Body of pancreas (tissue), 4 donors: ENCODE results near the gene SIK3. TPM values are rescaled to one million over a fixed set of nuclear protein-coding genes. Genes with fewer than 3 reads are reported as not detected.

Source experiments
- ATAC-seq: fragments of 150-250 bp; one replicate; pipeline ENCODE4 v1.9.1; 2016
- DNase-seq, 4 donors: peaks; one replicate each; pipeline ENCODE4 v3.0.0-alpha.2; 2019
- H3K27ac ChIP-seq, 4 donors: fragments of 200-600 bp; sonication (generic); 1 replicate in 3 of 4; 2 replicates in 1 of 4; pipeline versions ENCODE4 v1.5.1 to v1.6.1; 2016 to 2019; ENCODE audit warnings: mild to moderate bottlenecking in 1 of 4, mixed read lengths in 1 of 4, moderate library complexity in 1 of 4
- H3K27me3 ChIP-seq, 2 donors: fragments of 200-600 bp; sonication (generic); one replicate each; pipeline ENCODE4 v1.6.0; 2016; ENCODE audit warnings: mild to moderate bottlenecking in 1 of 2
- H3K36me3 ChIP-seq, 2 donors: fragments of 200-600 bp; sonication (generic); replicated peaks in 1 of 2; 2 replicates each; pipeline ENCODE4 v1.5.1; 2016; ENCODE audit warnings: low read depth in 2 of 2; ENCODE audit not compliant: insufficient read depth in 1 of 2
- H3K4me1 ChIP-seq: fragments of 200-600 bp; sonication (generic); one replicate; pipeline ENCODE4 v1.6.0; 2016
- H3K4me3 ChIP-seq, 2 donors: fragments of 200-600 bp; sonication (generic); 1 replicate in 1 of 2; 2 replicates in 1 of 2; pipeline ENCODE4 v1.5.1; 2016 to 2019
- H3K9me3 ChIP-seq, 3 donors: fragments of 200-600 bp; sonication (generic); 1 replicate in 2 of 3; 2 replicates in 1 of 3; pipeline ENCODE4 v1.5.1; 2016
- POLR2A ChIP-seq, 3 donors: fragments of 450-650 bp; IDR thresholded peaks; one replicate each; pipeline ENCODE4 v1.6.1; 2016; ENCODE audit warnings: antibody characterized with exemption in 3 of 3, mild to moderate bottlenecking in 2 of 3
- WGBS, 2 donors: methylation state at CpG; one replicate each; pipeline ENCODE4 v1.1.5; 2017; 5-methylcytosine and 5-hydroxymethylcytosine counted together
- intact Hi-C: fragments of 100-400 bp; cut with DNase I; formaldehyde crosslinking; loops from one replicate; pipeline ENCODE4 v1.15.1; 2023
- total RNA-seq, 2 donors: library from RNA; depleted of rRNA; stranded (reverse); fragments of >200 nt; gene quantifications; one replicate each; pipeline ENCODE4 v1.1.0, GENCODE V29; 2016
- TF ChIP-seq, protein P1 (sequence below), 7 experiments: fragments of 450-650 bp in 4 of 7; fragments of 200-600 bp in 3 of 7; sonication (generic) in 3 of 7; IDR thresholded peaks; one replicate each; pipeline ENCODE4 v1.5.1; 2016 to 2019; ENCODE audit warnings: antibody characterized with exemption in 7 of 7

The SIK3 gene
- total RNA-seq, 2 donors from 2014 or later: 24.1 to 46.1 TPM

DNA sequence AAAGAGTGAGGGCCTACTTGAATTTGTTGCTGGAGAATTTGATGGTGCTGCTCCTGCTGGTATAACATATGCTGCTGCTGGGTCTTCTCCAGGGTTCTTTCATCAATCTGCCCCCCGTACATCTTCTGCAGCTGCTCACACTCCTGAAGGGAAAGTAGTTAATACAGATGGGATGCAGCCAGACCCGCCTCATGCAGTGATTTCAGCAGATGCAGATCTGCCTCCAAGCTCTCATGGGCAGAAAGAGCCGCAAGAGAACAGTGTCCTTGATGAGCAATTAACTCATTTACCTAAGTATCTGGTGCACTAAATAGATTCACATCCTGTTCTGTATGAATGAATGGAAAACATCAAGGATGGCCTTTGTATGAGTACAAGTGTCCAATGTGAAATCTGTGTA is 236.0 kb downstream of the SIK3 start:
- WGBS, 2 donors: 90 to 94% methylated on average over 3 of the region's 3 CpGs
- Histone ChIP-seq H3K4me1 (no peaks in the 10 kb centered on the region), H3K9me3 (no peaks in the 10 kb centered on the region), H3K27ac (no peak overlapping the region), H3K36me3 (peaks cover 0 to 48% of the 10 kb centered on the region in 2 donors), H3K27me3 (no peaks in the 10 kb centered on the region), H3K4me3 (no peak overlapping the region)
- intact Hi-C loops: no loop called here
- ATAC-seq (no peak), DNase-seq (no peak)
- no peak for TF ChIP-seq POLR2A (IDR thresholded peaks at IDR 0.05)
- TF ChIP-seq, protein P1, sequence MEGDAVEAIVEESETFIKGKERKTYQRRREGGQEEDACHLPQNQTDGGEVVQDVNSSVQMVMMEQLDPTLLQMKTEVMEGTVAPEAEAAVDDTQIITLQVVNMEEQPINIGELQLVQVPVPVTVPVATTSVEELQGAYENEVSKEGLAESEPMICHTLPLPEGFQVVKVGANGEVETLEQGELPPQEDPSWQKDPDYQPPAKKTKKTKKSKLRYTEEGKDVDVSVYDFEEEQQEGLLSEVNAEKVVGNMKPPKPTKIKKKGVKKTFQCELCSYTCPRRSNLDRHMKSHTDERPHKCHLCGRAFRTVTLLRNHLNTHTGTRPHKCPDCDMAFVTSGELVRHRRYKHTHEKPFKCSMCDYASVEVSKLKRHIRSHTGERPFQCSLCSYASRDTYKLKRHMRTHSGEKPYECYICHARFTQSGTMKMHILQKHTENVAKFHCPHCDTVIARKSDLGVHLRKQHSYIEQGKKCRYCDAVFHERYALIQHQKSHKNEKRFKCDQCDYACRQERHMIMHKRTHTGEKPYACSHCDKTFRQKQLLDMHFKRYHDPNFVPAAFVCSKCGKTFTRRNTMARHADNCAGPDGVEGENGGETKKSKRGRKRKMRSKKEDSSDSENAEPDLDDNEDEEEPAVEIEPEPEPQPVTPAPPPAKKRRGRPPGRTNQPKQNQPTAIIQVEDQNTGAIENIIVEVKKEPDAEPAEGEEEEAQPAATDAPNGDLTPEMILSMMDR (IDR thresholded peaks at IDR 0.05): no peak

DNA sequence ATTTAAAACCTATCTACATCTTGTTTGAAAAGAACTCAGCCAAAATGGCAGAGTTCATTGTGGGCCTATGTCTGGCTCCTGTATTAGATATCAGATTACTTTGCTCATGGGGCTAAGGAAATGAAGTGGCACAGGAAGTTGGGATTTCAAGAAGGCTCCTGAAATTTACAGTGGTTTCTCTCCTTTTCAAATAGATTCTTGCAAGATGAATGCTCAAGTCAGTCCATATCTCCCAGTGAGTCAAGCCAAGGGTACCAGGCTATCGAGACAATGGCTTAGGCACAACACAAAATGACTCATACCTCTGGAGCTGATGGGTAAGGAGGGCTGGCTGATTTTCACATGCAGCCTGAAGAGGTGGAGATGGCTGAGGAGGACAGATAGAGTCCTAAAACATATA is 236.7 kb downstream of the SIK3 start:
- intact Hi-C loops: no loop called here
- Histone ChIP-seq H3K9me3 (no peaks in the 10 kb centered on the region), H3K27me3 (no peaks in the 10 kb centered on the region), H3K36me3 (peaks cover 0 to 47% of the 10 kb centered on the region in 2 donors), H3K27ac (no peak overlapping the region), H3K4me1 (no peaks in the 10 kb centered on the region), H3K4me3 (no peak overlapping the region)
- ATAC-seq: no peak
- TF ChIP-seq POLR2A (IDR thresholded peaks at IDR 0.05): no peak
- TF ChIP-seq, protein P1 (IDR thresholded peaks at IDR 0.05): no peak
- no peak for DNase-seq
- 88 to 96% methylated on average over 1 of the region's 1 CpG for WGBS, 2 donors

DNA sequence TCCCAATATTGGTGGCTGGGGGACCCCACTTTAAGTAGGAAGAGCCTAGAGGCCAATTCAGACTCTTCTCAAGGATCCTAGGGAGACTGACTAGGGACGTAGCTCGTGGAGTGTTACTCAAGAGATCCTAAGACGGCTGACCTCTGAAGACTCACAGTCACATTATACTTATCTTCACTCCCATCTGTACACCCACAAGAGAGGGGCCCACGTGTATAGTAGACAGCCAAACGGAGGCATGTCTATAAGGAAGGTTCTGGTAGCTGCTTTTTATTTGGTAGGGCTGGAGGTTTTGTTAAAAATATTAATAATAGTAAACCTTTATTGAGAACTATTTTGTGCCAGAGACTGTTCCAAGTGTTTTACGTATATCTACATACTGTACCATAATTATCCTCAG is 237.9 kb downstream of the SIK3 start:
- 87 to 95% methylated on average over 4 to 6 of the region's 6 CpGs for WGBS, 2 donors

DNA sequence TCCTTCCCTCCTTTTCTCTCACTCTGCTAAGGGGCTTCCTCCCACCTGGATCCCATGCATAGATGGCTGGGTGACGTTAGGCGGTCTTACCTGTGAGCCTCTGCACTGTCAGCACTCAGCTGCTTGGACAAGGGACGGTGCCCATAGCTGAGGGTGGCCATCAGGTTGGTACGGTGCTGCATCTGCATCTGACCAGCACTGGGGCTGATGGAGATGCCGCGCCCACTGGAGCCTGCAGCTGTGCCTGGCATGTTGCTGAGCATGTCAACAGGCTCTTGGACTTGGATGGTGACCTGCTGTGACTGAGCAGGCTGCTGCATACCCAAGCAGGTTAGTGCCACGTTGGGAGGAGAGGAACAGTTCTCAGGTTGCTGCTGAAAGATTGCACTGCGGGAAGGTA is 239.1 kb downstream of the SIK3 start:
- whole genome bisulfite sequencing, 2 donors: 84 to 92% methylated on average over 5 to 8 of the region's 8 CpGs

More for the DNA sequence above, 237.9 kb downstream of the SIK3 start:
- Histone ChIP-seq H3K27ac (no peak overlapping the region), H3K9me3 (no peaks in the 10 kb centered on the region), H3K4me1 (no peaks in the 10 kb centered on the region), H3K27me3 (no peaks in the 10 kb centered on the region), H3K36me3 (peaks cover 0 to 45% of the 10 kb centered on the region in 2 donors), H3K4me3 (no peak overlapping the region)
- ATAC-seq (no peak), DNase-seq (no peak)
- intact Hi-C loops: no loop called here
- TF ChIP-seq, protein P1 (IDR thresholded peaks at IDR 0.05): no peak
- no peak for TF ChIP-seq POLR2A (IDR thresholded peaks at IDR 0.05)

DNA sequence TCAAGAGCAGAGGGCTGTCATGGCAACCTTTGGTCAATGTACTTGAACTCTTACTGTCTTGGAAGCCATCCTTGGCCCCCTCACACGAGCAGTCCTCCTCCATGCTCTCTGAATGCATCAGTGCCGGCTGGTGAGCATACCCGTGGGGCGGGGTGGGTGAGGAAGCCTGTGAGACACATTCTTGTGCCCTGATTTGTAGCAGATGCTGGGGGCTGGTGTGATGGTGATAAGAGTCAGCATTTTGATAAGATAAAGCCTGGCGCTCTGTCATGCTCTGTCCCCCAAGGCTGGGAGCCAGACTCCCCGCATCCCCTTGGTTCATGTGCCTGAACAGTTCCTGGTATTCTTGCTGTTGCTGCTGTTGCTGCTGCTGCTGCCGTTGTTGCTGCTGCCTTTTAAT is 240.3 kb downstream of the SIK3 start:
- no peaks in the 10 kb centered on the region for H3K9me3 ChIP-seq
- no peak overlapping the region for H3K27ac ChIP-seq
- 84 to 96% methylated on average over 4 to 7 of the region's 7 CpGs for WGBS, 2 donors
- intact Hi-C loops: no loop called here
- peaks cover 0 to 38% of the 10 kb centered on the region in 2 donors for H3K36me3 ChIP-seq
- DNase-seq: no peak
- ATAC-seq: no peak
- no peak for TF ChIP-seq POLR2A (IDR thresholded peaks at IDR 0.05)
- TF ChIP-seq, protein P1 (IDR thresholded peaks at IDR 0.05): no peak
- H3K27me3 ChIP-seq: no peaks in the 10 kb centered on the region
- H3K4me1 ChIP-seq: no peaks in the 10 kb centered on the region
- H3K4me3 ChIP-seq: no peak overlapping the region

More for the DNA sequence above, 239.1 kb downstream of the SIK3 start:
- TF ChIP-seq, protein P1 (IDR thresholded peaks at IDR 0.05): no peak
- TF ChIP-seq POLR2A (IDR thresholded peaks at IDR 0.05): no peak
- Histone ChIP-seq H3K27ac (no peak overlapping the region), H3K27me3 (no peaks in the 10 kb centered on the region), H3K9me3 (no peaks in the 10 kb centered on the region), H3K4me3 (no peak overlapping the region), H3K4me1 (no peaks in the 10 kb centered on the region), H3K36me3 (peaks cover 0 to 40% of the 10 kb centered on the region in 2 donors)
- intact Hi-C loops: no loop called here
- no peak for ATAC-seq
- no peak for DNase-seq
